Measurements from ENCODE around the gene SPTBN1.
"Not testable (repeated sequence)": the region's sequence is repeated elsewhere in the genome, so short reads cannot be mapped to it uniquely, and the experiment has no call there.

The SPTBN1 gene

DNA sequence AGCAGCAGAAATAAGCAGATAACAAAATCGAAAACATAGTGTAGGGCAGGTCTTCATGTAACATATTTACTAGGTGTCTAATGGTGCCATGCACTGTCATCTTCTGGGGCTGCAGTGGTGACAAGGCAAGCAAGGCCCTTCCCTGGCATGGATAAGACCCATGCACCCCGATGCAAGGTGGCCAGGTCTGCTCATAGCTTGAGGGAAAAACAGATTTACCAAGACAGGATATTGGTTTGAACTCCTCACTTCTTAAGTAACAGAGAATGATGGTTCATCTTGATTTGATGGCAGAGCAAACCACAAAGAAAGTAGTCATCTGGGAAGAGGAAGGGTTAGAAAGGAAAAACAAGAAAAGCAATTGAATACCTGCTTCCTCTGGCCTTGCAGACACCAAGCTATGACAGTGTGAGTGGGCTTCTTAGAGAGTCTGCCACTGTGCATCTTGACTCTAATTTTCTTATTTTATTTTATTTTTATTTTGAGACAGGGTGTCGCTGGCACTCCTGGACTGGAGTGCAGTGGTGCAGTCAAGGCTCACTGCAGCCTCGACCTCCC is 231.5 kb downstream of the SPTBN1 start:
- no peak overlapping the region for H3K4me3 ChIP-seq (ENCODE audit: low read length)
- DNase-seq (ENCODE audit: low read depth, low spot score) = peak; percentile 26

DNA sequence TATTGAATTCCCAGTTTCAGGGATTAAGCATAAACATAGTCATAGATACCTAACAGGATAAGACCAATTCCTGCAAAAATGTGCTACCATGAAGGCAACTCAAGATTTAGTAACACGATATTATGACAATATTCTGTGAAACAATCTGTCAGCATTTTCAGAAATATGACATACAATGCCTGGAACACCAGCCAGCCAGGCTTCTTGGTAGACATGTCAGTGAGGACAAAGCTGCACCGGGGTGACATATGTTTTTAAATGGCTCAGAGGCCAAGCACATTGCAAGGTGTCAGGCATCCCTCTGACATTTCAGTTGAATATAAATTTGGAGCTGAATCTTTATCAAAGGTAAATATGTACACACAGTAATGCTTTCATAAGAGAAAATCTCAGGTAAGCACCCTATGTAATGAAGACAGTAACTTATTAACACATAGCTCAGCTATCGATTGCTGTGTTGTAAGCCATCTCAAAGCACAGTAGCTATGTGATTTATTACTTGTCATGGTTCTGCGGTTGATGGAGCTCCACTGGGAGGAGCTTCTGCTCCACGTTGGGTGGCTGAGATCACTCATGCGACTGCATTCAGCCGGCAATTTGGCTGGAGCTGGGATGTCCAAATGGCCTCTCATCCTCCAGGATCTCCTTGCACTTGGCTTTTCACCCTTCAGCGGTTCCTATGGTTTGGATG is 235.5 kb downstream of the SPTBN1 start:
- no peak for DNase-seq (ENCODE audit: low read depth, low spot score)
- H3K4me3 ChIP-seq (ENCODE audit: low read length) = no peak overlapping the region

DNA sequence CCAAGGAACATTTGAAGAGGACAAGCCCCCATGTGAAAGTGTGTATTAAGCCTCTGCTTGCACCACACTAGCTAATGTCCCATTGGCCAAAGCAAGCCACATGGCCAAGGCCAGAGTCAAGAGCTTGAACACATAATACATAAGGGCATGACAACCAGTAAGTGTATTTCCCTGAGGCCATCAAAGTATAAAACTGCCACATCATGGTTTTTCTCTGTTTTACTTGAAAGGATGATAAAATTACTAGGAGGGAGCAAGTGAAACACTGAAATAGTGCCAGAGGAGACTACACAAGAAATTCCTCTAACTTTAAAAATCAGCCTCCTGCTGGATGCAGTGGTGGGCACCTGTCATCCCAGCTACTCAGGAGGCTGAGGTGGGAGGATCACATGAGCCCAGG is 236.4 kb downstream of the SPTBN1 start:
- no peak overlapping the region for H3K4me3 ChIP-seq (ENCODE audit: low read length)
- DNase-seq (ENCODE audit: low read depth, low spot score) = no peak

DNA sequence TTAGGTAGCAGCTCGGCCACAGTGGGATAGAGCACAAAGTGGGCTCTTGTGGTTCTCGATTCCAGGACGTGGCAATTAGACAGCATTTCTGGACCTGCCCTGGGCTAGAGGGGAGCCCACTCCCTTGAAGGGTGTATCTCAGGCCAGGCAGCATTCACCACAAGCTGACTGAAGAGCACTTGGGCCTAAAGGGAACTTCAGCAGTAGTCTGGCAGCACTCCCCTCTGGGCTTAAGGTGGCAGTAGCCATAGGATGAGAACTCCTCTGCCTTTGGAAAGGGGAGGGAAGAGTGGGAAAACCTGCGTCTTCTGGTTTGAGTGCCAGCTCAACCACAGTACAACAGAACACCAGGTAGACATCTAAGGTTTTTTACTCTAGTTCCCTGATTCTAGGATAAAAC is 239.3 kb downstream of the SPTBN1 start:
- no peak for DNase-seq (ENCODE audit: low read depth, low spot score)

DNA sequence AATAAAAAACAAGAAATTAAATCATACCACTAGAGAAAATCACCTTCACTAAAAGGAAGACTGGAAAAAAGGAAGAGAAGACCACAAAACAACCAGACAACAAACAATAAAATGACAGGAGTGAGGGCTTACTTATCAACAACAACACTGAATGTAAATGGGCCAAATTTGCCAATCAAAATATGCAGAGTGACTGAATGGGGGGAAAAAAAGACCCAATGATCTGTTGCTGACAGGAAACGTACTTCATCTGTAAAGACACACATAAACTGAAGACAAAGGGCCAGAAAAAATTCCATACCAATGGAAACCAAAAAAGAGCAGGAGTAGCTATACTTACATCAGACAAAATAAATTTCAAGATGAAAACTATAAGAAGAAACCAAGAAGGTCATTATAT is 241.8 kb downstream of the SPTBN1 start:
- no peak for DNase-seq (ENCODE audit: low read depth, low spot score)
- no peak overlapping the region for H3K4me3 ChIP-seq (ENCODE audit: low read length)

More for the DNA sequence above, 239.3 kb downstream of the SPTBN1 start:
- no peak overlapping the region for H3K4me3 ChIP-seq (ENCODE audit: low read length)

DNA sequence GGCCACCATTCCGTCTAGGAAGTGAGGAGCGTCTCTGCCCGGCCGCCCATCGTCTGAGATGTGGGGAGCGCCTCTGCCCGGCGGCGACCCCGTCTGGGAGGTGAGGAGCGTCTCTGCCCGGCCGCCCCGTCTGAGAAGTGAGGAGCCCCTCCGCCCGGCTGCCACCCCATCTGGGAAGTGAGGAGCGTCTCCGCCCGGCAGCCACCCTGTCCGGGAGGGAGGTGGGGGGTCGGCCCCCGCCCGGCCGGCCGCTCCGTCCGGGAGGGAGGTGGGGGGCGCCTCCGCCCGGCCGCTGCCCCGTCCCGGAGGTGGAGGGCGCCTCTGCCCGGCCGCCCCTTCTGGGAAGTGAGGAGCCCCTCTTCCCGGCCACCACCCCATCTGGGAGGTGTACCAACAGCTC is 242.8 kb downstream of the SPTBN1 start:
- not testable (repeated sequence) for H3K4me3 ChIP-seq (ENCODE audit: low read length); DNase-seq (ENCODE audit: low read depth, low spot score)

DNA sequence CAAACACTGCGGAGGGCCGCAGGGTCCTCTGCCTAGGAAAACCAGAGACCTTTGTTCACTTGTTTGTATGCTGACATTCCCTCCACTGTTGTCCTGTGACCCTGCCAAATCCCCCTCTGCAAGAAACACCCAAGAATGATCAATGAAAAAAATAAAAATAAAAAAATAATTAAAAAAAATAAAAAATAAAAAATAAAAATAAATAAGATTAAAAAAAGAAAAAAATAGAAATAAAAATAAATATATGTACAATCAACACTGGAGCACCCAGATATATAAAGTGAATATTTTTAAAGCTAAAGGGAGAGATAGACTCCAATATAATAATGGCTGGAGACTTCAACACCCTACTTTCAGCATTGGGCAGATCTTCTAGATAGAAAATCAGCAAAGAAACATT is 243.5 kb downstream of the SPTBN1 start:
- no peak overlapping the region for H3K4me3 ChIP-seq (ENCODE audit: low read length)
- DNase-seq (ENCODE audit: low read depth, low spot score) = no peak

DNA sequence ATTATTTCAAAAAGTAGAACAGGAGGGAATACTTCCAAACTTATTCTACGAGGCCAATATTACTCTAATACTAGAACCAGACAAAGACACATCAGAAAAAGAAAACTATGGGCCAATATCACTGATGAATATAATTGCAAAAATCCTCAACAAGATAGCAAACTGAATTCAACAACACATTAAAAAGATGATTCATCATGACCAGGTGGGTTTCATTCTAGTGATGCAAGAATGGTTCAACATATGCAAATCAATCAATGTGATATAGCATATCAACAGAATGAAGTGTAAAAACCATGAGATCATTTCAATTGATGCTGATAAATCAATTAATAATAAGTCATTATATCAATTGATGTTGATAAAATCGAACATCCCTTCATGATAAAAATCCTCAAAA is 244.9 kb downstream of the SPTBN1 start:
- no peak overlapping the region for H3K4me3 ChIP-seq (ENCODE audit: low read length)
- no peak for DNase-seq (ENCODE audit: low read depth, low spot score)

DNA sequence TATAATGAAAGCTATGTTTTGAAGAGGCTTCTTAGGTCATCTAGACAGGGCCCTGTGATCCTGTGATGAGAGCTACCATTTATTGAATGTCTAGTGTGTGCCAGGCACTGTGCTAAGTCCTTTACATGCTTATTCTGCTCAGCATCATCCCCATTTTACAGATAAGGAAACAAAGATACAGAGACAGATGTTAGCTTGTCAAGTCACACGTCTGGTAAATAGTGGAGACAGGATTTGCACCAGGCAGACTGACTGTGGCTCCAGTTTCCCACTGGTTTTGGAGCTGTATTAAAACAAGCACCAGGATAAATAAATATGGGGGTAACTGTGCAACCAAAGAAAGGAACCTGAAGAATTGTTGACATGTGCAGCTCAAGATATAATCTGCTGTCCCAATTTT is 248.1 kb downstream of the SPTBN1 start:
- no peak for DNase-seq (ENCODE audit: low read depth, low spot score)
- H3K4me3 ChIP-seq (ENCODE audit: low read length) = no peak overlapping the region

DNA sequence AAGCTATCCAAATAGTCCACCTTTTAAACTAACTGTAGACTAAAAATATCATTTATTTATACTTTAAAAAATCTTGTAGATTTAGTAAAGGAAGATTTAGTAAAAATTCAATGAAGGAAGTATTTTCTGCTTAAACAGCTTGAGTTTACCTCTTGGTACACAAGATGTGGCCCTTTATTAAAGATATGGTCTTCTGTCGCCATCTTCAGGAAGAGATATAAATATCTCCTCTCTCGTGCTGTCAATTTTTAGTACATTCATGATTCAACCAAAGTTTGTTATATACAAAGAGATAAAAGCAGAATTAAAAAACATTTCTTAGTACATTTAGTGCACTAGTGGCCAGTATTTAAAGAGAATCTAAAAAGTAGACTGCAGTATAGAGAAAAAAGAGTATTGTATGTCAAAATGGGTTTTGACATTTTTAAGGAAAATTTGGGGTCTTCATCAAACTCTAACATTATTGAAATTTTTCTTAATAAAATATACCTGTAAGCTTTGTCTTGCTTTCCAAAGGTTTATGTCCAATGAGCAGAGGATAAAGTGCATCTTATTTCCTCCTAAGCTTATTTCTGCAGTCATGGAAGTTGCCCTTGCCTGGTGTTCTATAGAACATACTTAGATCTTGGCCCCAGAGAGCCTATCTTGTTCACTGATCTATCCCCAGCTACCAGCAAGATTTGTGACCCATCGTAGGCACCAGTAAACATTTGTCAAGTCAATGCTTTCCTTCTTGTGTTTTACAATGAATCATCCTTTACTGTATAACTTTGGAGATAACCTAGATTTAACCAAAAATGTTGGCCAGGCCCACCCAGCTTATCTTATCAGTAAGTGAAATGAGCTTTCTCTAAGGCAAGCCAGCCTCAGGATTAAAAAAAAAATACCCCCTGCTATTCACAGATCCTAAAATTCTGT is 248.8 kb downstream of the SPTBN1 start:
- peak; percentile 58 for DNase-seq (ENCODE audit: low read depth, low spot score)

DNA sequence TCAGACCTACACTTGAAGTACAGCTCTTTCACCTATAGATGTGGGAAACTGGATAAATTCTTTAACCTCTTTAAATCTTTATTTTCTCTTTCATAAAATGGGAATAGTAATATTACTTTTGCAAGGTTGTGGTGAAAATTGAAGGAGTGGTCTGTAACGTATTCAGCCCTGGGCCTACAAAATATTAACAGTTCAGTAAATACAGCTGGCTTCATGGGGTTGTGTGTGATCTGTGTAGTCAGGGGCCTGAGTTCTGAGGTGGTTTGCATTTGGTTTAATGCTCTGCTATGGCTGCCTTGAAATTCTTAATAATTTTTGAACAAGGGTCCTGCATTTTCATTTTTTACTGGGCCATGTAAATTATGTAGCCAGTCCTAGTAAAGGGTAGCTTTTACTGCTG is 250.5 kb downstream of the SPTBN1 start:
- H3K4me3 ChIP-seq (ENCODE audit: low read length) = no peak overlapping the region
- no peak for DNase-seq (ENCODE audit: low read depth, low spot score)

More for the DNA sequence above, 248.8 kb downstream of the SPTBN1 start:
- no peak overlapping the region for H3K4me3 ChIP-seq (ENCODE audit: low read length)

DNA sequence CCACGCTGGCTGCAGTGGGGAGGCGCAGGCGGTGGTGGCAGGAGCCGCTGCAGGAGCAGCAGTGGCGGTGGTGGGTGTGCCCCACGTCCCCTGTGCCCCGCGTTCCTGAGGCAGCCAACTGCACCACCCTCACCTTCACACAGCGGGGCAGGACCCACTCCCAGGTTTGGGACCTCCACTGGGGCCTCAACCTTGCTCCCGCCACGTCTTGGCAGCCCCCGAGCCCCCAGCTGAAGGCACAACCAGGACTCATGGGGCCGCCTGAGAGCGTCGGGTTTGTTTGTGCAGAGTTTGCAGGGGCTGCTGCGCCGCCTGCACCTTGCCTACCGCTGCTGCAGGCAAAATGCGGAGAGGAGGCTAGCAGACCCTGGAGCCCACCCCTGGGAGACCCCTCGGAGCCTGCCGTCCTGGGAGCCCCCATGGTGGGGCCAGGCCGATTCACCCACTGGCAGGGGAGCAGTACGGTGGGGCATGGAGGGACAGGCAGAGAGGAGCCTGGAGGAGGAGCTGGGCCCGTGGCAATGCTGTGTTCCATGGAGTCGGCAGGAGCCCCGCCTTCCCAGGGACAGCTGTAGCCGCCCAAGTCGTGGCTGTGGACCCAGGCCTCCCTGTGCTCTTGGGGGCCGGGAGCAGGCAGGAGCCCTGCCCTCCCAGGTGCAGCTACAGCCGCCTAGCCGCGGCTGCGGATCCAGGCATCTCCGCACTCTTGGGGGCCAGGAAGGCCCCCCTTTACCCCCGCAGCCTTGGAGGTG is 252.6 kb downstream of the SPTBN1 start:
- DNase-seq (ENCODE audit: low read depth, low spot score) = no peak

DNA sequence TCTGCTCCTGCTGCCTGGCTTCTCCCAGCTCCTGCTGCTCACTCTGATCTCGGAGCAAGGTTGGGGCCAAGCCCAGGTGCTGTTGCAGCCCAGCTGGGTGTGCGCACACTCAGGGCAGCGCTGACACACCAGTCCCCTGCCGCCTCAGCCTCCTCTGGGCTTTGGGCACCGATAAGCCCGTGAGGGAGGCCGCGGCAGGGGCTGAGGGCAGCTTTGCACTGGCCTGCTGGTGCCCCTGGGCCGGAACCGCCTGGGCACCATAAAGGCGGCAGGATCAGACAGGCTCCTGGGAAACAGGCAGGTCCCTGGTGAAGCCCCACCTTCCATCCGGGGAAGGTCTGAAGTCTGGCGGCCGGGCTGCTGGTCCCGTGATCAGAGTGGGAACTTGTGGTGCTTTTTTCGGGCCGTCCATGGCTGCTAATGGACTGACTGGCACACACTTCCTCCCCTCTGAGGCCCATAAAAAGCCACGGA is 253.2 kb downstream of the SPTBN1 start:
- DNase-seq (ENCODE audit: low read depth, low spot score) = no peak
- no peak overlapping the region for H3K4me3 ChIP-seq (ENCODE audit: low read length)

More for the DNA sequence above, 252.6 kb downstream of the SPTBN1 start:
- no peak overlapping the region for H3K4me3 ChIP-seq (ENCODE audit: low read length)

DNA sequence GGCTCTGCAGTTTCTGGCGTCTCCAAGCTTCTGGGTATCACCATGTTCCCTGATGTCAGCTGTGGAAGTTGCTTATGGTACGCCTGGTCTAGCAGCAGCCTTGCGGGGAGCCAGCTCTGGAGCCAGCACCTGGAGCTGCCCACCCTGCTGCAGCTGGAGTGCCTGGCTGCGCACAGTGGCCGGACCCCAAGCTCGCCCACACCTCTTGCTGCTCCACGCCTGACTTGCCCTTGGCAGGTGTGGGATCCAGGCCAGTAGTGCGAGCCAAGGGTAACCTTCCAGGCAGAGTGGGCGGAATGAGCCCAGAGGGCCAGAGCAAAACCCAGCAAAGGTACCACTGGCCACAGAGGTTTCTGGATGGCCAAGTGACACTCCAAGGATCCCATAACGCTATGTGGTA is 254.1 kb downstream of the SPTBN1 start:
- no peak overlapping the region for H3K4me3 ChIP-seq (ENCODE audit: low read length)
- DNase-seq (ENCODE audit: low read depth, low spot score) = no peak

DNA sequence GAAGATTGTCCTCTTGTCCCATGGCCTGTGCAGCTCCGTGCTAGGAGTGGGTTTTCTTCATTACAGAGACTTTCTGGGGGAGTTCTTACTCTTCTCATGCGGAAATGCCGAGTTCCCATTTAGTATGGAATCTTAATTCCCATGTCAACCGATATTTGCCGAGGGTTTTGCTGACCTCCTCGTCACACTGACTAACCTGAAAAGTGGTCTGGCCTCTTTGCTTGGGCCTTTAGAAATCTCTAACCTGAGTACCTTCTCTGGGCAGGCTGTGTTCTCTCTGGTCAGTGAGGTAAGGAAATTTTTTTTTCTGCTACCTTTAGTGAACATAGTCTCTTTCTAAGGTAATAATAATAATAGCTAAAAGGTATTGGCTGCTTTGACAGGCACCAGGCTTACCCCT is 256.4 kb downstream of the SPTBN1 start:
- DNase-seq (ENCODE audit: low read depth, low spot score) = no peak
- no peak overlapping the region for H3K4me3 ChIP-seq (ENCODE audit: low read length)

DNA sequence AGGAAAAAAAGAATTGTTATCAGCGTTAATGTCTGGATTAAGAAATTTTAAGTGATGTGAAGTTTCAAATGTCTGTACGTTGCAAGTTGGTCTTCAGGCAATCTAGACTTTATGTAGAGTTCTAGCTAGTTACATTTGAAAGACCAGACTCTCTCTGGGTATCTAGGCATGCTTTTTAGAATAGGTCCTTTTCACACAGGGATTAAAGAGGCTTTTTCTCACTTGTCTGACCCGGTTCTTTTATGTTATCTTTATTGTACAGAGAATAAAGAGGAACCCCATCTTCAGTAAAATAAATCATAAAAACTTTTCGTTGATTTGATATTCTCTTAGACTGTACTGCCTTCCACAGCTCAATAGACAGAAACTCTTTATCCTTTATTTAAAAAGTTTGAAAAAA is 258.9 kb downstream of the SPTBN1 start:
- no peak for DNase-seq (ENCODE audit: low read depth, low spot score)
- H3K4me3 ChIP-seq (ENCODE audit: low read length) = no peak overlapping the region

DNA sequence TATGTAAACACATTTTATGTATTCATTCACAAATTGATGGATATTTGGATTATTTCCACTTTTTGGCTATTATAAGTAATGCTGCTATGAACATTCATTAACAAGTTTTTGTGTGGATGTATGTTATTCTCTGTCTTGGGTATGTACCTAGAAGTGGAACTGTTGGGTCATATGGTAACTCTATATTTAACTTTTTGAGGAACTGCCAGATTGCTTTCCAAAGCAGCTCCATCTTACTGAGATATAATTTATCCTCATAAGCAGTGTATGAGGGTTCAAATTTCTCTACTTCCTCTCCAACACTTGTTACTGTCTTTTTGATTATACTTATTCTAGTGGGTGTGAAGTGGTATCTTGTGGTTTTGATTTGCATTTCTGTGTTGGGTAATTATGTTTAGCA is 260.2 kb downstream of the SPTBN1 start:
- no peak overlapping the region for H3K4me3 ChIP-seq (ENCODE audit: low read length)
- no peak for DNase-seq (ENCODE audit: low read depth, low spot score)

DNA sequence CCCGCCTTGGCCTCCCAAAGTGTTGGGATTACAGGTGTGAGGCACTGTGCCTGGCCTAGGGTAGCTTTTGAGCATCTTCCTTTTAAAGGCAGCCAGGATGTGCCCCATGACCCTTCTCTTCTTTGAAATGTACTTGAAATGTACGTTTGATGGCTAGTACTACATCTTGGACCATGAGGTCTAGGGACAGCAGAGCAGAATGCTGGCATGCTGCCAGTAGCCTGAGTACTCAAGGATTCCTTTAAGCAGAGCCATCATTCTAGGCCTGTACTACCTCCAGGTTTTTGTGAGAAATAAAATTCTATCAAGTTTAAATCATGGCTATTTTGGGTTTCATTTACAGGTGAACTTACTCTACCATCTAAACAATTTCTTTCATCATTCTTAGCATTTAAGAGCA is 264.4 kb downstream of the SPTBN1 start:
- H3K4me3 ChIP-seq (ENCODE audit: low read length) = no peak overlapping the region
- no peak for DNase-seq (ENCODE audit: low read depth, low spot score)

All from Jurkat, Clone E6-1 (cell line).